ENCODE results near the gene TAS2R3. TPM values are rescaled to one million over a fixed set of nuclear protein-coding genes. Genes with fewer than 3 reads are reported as not detected.

TAS2R3 gene
- total RNA-seq, 2 donors from 2014 or later = 1.1 to 5.2 TPM

- Histone ChIP-seq H3K4me3 (no peak overlapping the region), H3K27me3 (replicated peaks; ENCODE audit: insufficient read depth) (no peaks in the 10 kb centered on the region), H3K9me3 (no peaks in the 10 kb centered on the region), H3K36me3 (no peaks in the 10 kb centered on the region), H3K4me1 (replicated peaks) (no peaks in the 10 kb centered on the region), H3K27ac (no peak overlapping the region)
- intact Hi-C loops (cut with DNase I) = no loop called here
- WGBS = 87% methylated on average over 1 of the region's 1 CpG
- no peak for TF ChIP-seq CTCF (IDR thresholded peaks at IDR 0.05)
- TF ChIP-seq POLR2AphosphoS5 (IDR thresholded peaks at IDR 0.05) = no peak
- no peak for TF ChIP-seq POLR2A (IDR thresholded peaks at IDR 0.05)
- no peak for DNase-seq (ENCODE audit: low spot score)
Observed at GRCh38 chr7:141717450-141717849, 46.4 kb upstream of the TAS2R3 start.

DNA sequence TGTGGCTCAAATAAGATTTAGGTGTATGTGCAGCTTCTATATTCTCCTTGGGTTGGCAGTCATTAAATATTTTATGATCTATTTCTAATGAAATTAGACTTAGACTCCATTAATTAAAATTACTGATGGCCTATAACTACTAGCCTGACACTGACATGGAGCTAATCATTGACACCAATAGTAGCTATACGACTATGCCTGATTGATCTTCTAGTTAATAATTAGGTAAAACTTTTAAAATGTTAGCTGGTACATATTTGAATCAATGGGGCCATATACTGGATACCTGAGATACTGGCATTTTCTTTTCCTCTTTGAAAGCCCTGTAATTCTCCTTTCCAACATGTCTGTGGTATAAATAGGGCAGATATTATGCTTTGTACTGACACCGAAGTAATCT lies 41.4 kb upstream of the TAS2R3 start:
- no peaks in the 10 kb centered on the region for H3K36me3 ChIP-seq
- intact Hi-C loops (cut with DNase I) = no loop called here
- WGBS = 81% methylated on average over 2 of the region's 2 CpGs

DNA sequence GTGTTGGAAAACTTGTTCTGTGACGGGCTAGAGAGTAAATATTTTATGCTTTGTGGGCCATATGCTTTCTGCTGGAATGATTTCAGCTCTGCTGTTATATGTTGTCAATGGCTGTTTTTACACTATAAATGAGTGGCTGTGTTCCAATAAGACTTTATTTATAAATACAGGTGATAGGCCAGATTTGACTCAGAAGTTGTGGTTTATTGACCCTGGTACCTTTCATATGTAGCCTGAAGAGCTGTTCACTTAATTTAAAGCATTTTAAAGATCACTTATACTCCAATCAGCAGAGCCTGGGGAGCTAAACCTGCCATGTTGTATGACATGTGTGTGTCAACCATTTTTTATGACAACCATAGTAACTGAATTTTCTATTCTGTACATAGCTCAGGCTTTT lies 34.9 kb upstream of the TAS2R3 start:
- Histone ChIP-seq H3K27ac (no peak overlapping the region), H3K27me3 (replicated peaks; ENCODE audit: insufficient read depth) (no peaks in the 10 kb centered on the region), H3K4me1 (replicated peaks) (no peaks in the 10 kb centered on the region), H3K9me3 (no peaks in the 10 kb centered on the region), H3K36me3 (no peaks in the 10 kb centered on the region), H3K4me3 (no peak overlapping the region)
- intact Hi-C loops (cut with DNase I) = no loop called here
- WGBS = 84% methylated on average over 1 of the region's 1 CpG
- no peak for DNase-seq (ENCODE audit: low spot score)
- TF ChIP-seq POLR2A (IDR thresholded peaks at IDR 0.05) (no peak), CTCF (IDR thresholded peaks at IDR 0.05) (no peak), POLR2AphosphoS5 (IDR thresholded peaks at IDR 0.05) (no peak)

More for the DNA sequence above, 41.4 kb upstream of the TAS2R3 start:
- no peak overlapping the region for H3K27ac ChIP-seq
- no peaks in the 10 kb centered on the region for H3K4me1 ChIP-seq (replicated peaks)
- DNase-seq (ENCODE audit: low spot score) = no peak
- TF ChIP-seq CTCF (IDR thresholded peaks at IDR 0.05) = no peak
- no peak for TF ChIP-seq POLR2AphosphoS5 (IDR thresholded peaks at IDR 0.05)
- no peak for TF ChIP-seq POLR2A (IDR thresholded peaks at IDR 0.05)
- H3K27me3 ChIP-seq (replicated peaks; ENCODE audit: insufficient read depth) = no peaks in the 10 kb centered on the region
- H3K9me3 ChIP-seq = no peaks in the 10 kb centered on the region
- no peak overlapping the region for H3K4me3 ChIP-seq

GRCh38 chr7:141731476-141732149 lies 32.3 kb upstream of the TAS2R3 start:
- 86% methylated on average over 20 of the region's 24 CpGs for WGBS
- intact Hi-C loops (cut with DNase I) = no loop called here

More at GRCh38 chr7:141731476-141732149, 32.3 kb upstream of the TAS2R3 start:
- no peaks in the 10 kb centered on the region for H3K4me1 ChIP-seq (replicated peaks)
- TF ChIP-seq CTCF (IDR thresholded peaks at IDR 0.05) (no peak), POLR2A (IDR thresholded peaks at IDR 0.05) (no peak), POLR2AphosphoS5 (IDR thresholded peaks at IDR 0.05) (no peak)
- H3K27me3 ChIP-seq (replicated peaks; ENCODE audit: insufficient read depth) = no peaks in the 10 kb centered on the region
- H3K4me3 ChIP-seq = no peak overlapping the region
- H3K36me3 ChIP-seq = no peaks in the 10 kb centered on the region
- no peak for DNase-seq (ENCODE audit: low spot score)
- no peak overlapping the region for H3K27ac ChIP-seq
- no peaks in the 10 kb centered on the region for H3K9me3 ChIP-seq

Data from prostate gland (tissue), 2 donors.